PFSK-1 (cell line): Measurements from ENCODE around the gene PTRHD1.

Experiments used
- POLR2AphosphoS5 ChIP-seq: IDR thresholded peaks from 2 replicates; pipeline ENCODE4 v1.6.1; 2012; ENCODE audit warnings: low read depth, mild to moderate bottlenecking, control low read depth, low read length, moderate library complexity
- TAF1 ChIP-seq: IDR thresholded peaks from 2 replicates; pipeline ENCODE4 v1.6.1; 2012; ENCODE audit warnings: low read length, control low read depth, borderline replicate concordance; ENCODE audit not compliant: insufficient read depth
- TF ChIP-seq, protein P1 (sequence below), 2 experiments: IDR thresholded peaks; 2 replicates each; pipeline versions ENCODE4 v1.6.1 to v1.8.0; 2011 to 2012; ENCODE audit warnings: low read depth in 2 of 2, low read length in 2 of 2, control low read depth in 1 of 2, inconsistent platforms in 1 of 2, mild to moderate bottlenecking in 1 of 2, moderate library complexity in 1 of 2; ENCODE audit not compliant: insufficient read depth in 1 of 2

DNA sequence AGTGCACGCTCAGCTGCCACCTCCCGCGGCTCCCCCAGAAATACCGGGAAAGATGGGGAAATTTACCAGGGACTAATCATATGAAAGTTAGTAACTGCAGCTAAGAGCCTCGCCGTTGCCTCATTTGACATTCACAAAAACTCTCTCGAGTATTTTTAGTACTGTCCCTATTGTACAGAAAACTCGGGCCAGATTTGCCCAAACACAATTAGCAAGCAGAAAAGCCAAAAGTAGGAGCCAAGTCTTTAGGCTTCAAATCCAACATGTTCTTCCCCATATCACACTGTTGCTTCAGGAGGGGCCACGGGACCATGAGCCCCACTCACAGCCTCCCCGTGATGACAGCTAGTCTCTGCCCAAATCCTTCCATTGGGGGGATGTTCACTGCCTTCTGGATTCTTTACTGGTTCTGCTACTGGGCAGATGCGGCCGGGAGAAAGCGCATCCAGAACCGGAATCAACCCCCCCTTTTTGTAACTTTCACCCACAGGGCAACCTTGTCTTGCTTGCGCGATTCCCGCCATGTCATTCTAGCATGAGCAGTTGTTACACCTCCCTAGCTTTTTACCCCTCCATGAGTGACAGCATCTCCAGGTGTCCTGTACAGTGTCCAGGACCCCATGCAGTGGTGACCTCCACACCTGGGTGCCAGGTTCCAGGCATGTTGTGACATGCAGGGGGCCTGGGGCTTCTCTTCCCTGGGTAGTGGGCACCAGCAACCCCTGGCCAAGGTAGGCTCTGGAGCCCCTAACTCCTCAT is 35.2 kb upstream of the PTRHD1 start:
- TF ChIP-seq POLR2AphosphoS5 (no peak; the same call in 1 of the 2 replicates), TAF1 (no peak)
- TF ChIP-seq, protein P1, sequence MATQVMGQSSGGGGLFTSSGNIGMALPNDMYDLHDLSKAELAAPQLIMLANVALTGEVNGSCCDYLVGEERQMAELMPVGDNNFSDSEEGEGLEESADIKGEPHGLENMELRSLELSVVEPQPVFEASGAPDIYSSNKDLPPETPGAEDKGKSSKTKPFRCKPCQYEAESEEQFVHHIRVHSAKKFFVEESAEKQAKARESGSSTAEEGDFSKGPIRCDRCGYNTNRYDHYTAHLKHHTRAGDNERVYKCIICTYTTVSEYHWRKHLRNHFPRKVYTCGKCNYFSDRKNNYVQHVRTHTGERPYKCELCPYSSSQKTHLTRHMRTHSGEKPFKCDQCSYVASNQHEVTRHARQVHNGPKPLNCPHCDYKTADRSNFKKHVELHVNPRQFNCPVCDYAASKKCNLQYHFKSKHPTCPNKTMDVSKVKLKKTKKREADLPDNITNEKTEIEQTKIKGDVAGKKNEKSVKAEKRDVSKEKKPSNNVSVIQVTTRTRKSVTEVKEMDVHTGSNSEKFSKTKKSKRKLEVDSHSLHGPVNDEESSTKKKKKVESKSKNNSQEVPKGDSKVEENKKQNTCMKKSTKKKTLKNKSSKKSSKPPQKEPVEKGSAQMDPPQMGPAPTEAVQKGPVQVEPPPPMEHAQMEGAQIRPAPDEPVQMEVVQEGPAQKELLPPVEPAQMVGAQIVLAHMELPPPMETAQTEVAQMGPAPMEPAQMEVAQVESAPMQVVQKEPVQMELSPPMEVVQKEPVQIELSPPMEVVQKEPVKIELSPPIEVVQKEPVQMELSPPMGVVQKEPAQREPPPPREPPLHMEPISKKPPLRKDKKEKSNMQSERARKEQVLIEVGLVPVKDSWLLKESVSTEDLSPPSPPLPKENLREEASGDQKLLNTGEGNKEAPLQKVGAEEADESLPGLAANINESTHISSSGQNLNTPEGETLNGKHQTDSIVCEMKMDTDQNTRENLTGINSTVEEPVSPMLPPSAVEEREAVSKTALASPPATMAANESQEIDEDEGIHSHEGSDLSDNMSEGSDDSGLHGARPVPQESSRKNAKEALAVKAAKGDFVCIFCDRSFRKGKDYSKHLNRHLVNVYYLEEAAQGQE (IDR thresholded peaks at IDR 0.05; ENCODE audit: insufficient read depth in 1 of 2, low read depth in 2 of 2, low read length in 2 of 2): no peak
